ENCODE measurements around the gene ARNT2.

DNA sequence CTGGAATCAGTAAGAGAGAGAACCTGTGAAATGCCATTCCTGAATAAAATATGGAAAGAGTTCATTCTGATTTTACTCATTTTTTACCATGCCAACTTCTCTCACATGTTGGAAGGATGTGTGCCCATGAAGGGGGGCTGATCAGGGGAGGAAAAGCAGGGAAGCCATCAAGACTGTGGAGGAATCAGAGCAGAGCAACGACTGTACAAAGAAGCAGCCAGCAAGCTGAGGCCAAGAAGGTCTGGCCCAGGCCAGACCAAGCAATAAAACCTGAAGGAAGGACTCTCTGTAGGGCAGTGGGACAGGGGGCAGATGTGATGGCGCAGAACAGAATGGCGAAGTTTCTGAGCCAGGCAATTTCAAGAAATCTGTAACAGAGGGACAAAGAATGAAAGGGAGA, 24.0 kb upstream of the ARNT2 start:
- TF ChIP-seq POLR2AphosphoS5 (IDR thresholded peaks at IDR 0.05) (no peak), POLR2A (IDR thresholded peaks at IDR 0.05) (no peak)
